ENCODE data around the gene C12orf57.

The C12orf57 gene

GRCh38 chr12:6919588-6919987, 24.2 kb upstream of the C12orf57 start:
- DNase-seq: no peak

GRCh38 chr12:6921539-6921938, 22.3 kb upstream of the C12orf57 start:
- no peak for DNase-seq

GRCh38 chr12:6921996-6922946, 21.6 kb upstream of the C12orf57 start:
- no peak for DNase-seq

- DNase-seq: no peak
Observed at GRCh38 chr12:6923003-6923732, 20.7 kb upstream of the C12orf57 start.

- no peak for DNase-seq
Observed at GRCh38 chr12:6923851-6924250, 20.0 kb upstream of the C12orf57 start.

- no peak for DNase-seq
Observed at GRCh38 chr12:6925239-6925539, 18.6 kb upstream of the C12orf57 start.

- no peak for DNase-seq
Observed at GRCh38 chr12:6925540-6926279, 18.1 kb upstream of the C12orf57 start.

- DNase-seq: peak; percentile 44
Observed at GRCh38 chr12:6927379-6928021, 16.3 kb upstream of the C12orf57 start, which contains the start of gene ATN1. TSS of gene ATN1 (plus strand) at chr12:6927959. CDS start at chr12:6934002, 6,043 bp downstream.

- DNase-seq: no peak
Observed at GRCh38 chr12:6928022-6928702, 15.7 kb upstream of the C12orf57 start.

GRCh38 chr12:6928703-6929407, 15.0 kb upstream of the C12orf57 start:
- DNase-seq: no peak

GRCh38 chr12:6929466-6930452, 14.1 kb upstream of the C12orf57 start:
- DNase-seq: no peak

GRCh38 chr12:6932766-6933165, 11.1 kb upstream of the C12orf57 start:
- no peak for DNase-seq

GRCh38 chr12:6934110-6934509, 9.7 kb upstream of the C12orf57 start:
- DNase-seq: no peak

- no peak for DNase-seq
Observed at GRCh38 chr12:6935371-6936193, 8.2 kb upstream of the C12orf57 start.

- DNase-seq: no peak
Observed at GRCh38 chr12:6936194-6936635, 7.6 kb upstream of the C12orf57 start.

- peak; percentile 86 for DNase-seq
Observed at GRCh38 chr12:6936636-6937480, 7.0 kb upstream of the C12orf57 start.

- DNase-seq: peak; percentile 96
Observed at GRCh38 chr12:6937481-6938352, 6.1 kb upstream of the C12orf57 start.

All from NCI-H1436 (cell line).